Testis (tissue), 2 donors: ENCODE results near the gene SLC7A6OS.

ENCODE experiments used
- CTCF ChIP-seq, 3 experiments: fragments of 450-650 bp in 2 of 3; fragments of 200-600 bp in 1 of 3; sonication (generic) in 1 of 3; IDR thresholded peaks; one replicate each; pipeline ENCODE4 v1.5.1; 2016 to 2019; ENCODE audit warnings: antibody characterized with exemption in 3 of 3, mild to moderate bottlenecking in 2 of 3, moderate library complexity in 1 of 3
- POLR2A ChIP-seq: fragments of 450-650 bp; IDR thresholded peaks from one replicate; pipeline ENCODE4 v1.6.1; 2017; ENCODE audit warnings: antibody characterized with exemption, mild to moderate bottlenecking, moderate library complexity

DNA sequence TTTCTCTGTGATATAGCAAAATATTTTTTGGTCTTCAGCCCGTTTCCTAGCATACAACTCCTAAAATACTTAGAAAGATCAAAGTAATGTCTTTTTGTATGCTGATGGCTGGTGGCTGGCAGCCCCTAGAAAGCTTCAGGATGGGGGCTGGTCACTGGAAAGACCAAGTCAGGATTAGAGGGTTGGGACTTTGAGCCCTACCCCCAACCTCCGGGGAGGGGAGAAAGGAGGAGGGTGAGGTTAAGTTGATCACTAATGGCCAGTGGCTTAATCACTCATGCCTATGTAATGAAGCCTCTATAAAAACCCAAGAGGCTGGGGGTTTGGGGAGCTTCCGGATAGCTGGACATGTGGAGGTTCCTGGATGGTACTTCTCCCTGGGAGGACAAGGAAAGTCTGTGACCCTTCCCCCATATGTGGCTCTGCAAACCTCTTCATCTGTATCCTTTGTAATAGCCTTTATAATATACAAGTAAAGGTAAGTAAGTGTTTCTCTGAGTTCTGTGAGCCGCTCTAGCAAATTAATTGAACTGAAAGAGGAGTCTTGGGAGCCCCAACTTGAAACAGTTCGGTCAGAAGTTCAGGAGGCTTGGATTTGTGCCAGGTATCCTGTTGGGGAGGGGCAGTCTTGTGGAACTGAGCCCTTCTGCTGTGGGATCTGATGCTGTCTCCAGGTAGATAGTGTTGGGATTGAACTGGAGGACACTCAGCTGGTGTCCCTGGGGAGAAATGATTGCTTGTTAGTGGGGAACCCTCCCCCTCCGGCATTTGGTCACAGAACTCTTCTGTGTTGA, 42.9 kb downstream of the SLC7A6OS start:
- TF ChIP-seq CTCF (IDR thresholded peaks at IDR 0.05) (no peak), POLR2A (no peak)
